K562 (cell line): Measurements from ENCODE around the gene TFF1. TPM values are rescaled to one million over a fixed set of nuclear protein-coding genes. Genes with fewer than 3 reads are reported as not detected.

Source experiments
- ATAC-seq: fragments of 200-7000 bp; cut with Tn5 transposase; 3 replicates; pipeline ENCODE4 v1.9.1; 2020; ENCODE audit warnings: moderate library complexity
- BruUV-seq: library from RNA; stranded (reverse); fragments of 400-500 nt; replicated peaks from 2 replicates; lab custom pipeline; 2021; lab: Mats Ljungman, UMichigan
- CTCF ChIA-PET: fragments of 300-600 bp; formaldehyde crosslinking; extraction: SDS; loops from one replicate; lab custom pipeline; 2021; ENCODE audit warnings: low intra/inter-chr PET ratio; lab: Yijun Ruan, JAX
- POLR2A ChIA-PET: fragments of 300-600, 350-650 bp; sonication (Branson Sonifier 250); formaldehyde crosslinking; extraction: SDS; loops from one replicate; lab custom pipeline; 2021; ENCODE audit warnings: antibody characterized with exemption, inconsistent platforms; lab: Yijun Ruan, JAX
- DNase-seq, 4 experiments: peaks; one replicate each; pipeline versions ENCODE4 v3.0.0 to v3.0.0-alpha.2; 2011 to 2018; ENCODE audit warnings: low spot score in 3 of 4, mixed read lengths in 3 of 4; ENCODE audit errors: extremely low read depth in 1 of 4
- FAIRE-seq: peaks from 2 replicates; lab custom pipeline; 2011; peaks lifted over from hg19 to GRCh38; lab: Jason Lieb, UNC
- H2AFZ ChIP-seq: 2 replicates; pipeline ENCODE4 v1.6.0; 2011; ENCODE audit warnings: low read depth, low read length, control low read depth, inconsistent platforms
- H3K27ac ChIP-seq: fragments of 200-600 bp; 3 replicates; pipeline ENCODE4 v1.8.0; 2011; ENCODE audit warnings: low read depth, mild to moderate bottlenecking, control low read depth, inconsistent platforms, low read length, moderate library complexity, mixed read lengths; ENCODE audit errors: extremely low read depth
- H3K27me3 ChIP-seq, 2 experiments: fragments of 300-600 bp in 1 of 2; 2 replicates in 1 of 2; 3 replicates in 1 of 2; pipeline versions ENCODE4 v1.6.0 to v1.8.0; 2011; ENCODE audit warnings: inconsistent platforms in 2 of 2, low read length in 2 of 2, mild to moderate bottlenecking in 1 of 2, mixed read lengths in 1 of 2, moderate library complexity in 1 of 2; ENCODE audit not compliant: control insufficient read depth in 2 of 2, insufficient read depth in 2 of 2
- H3K36me3 ChIP-seq: fragments of 300-600 bp; 3 replicates; pipeline ENCODE4 v1.8.0; 2011; ENCODE audit warnings: mild to moderate bottlenecking, low read length, inconsistent platforms; ENCODE audit not compliant: control insufficient read depth, insufficient read depth
- H3K4me1 ChIP-seq, 2 experiments: fragments of 200-600 bp in 1 of 2; replicated peaks in 1 of 2; 2 replicates in 1 of 2; 3 replicates in 1 of 2; pipeline versions ENCODE4 v1.5.1 to v1.8.0; 2011; ENCODE audit warnings: inconsistent platforms in 2 of 2, low read length in 2 of 2, mild to moderate bottlenecking in 1 of 2, mixed read lengths in 1 of 2, moderate library complexity in 1 of 2; ENCODE audit not compliant: control insufficient read depth in 2 of 2, insufficient read depth in 2 of 2
- H3K4me2 ChIP-seq: 2 replicates; pipeline ENCODE4 v1.6.1; 2011; ENCODE audit warnings: low read length, control low read depth, inconsistent platforms, mixed read lengths; ENCODE audit not compliant: insufficient read depth
- H3K4me3 ChIP-seq: fragments of 200-600 bp; sonication (generic), shearing (Covaris generic); 2 replicates; pipeline ENCODE4 v1.5.1; 2016; ENCODE audit warnings: control low read depth, inconsistent platforms
- H3K79me2 ChIP-seq: fragments of 200-600 bp; 3 replicates; pipeline ENCODE4 v1.8.0; 2011; ENCODE audit warnings: low read length, inconsistent platforms; ENCODE audit not compliant: control insufficient read depth, insufficient read depth
- H3K9ac ChIP-seq, 2 experiments: 2 replicates each; pipeline versions ENCODE4 v1.6.0 to v1.6.1; 2011; ENCODE audit warnings: low read depth in 2 of 2, low read length in 2 of 2, control low read depth in 1 of 2, inconsistent platforms in 1 of 2, mild to moderate bottlenecking in 1 of 2, mixed read lengths in 1 of 2; ENCODE audit not compliant: insufficient read depth in 1 of 2
- H3K9me1 ChIP-seq: one replicate; pipeline ENCODE4 v1.6.0; 2011; ENCODE audit warnings: inconsistent platforms, mild to moderate bottlenecking, low read length, moderate library complexity; ENCODE audit not compliant: control insufficient read depth, insufficient read depth
- H3K9me3 ChIP-seq: replicated peaks from 2 replicates; pipeline ENCODE4 v1.5.1; 2011; ENCODE audit warnings: low read depth, low read length, inconsistent platforms; ENCODE audit not compliant: control insufficient read depth, insufficient read depth
- H4K20me1 ChIP-seq: replicated peaks from 2 replicates; pipeline ENCODE4 v1.6.1; 2011; ENCODE audit warnings: low read length, inconsistent platforms, mixed read lengths; ENCODE audit not compliant: control insufficient read depth, insufficient read depth
- ARID3B ChIP-seq: fragments of 250-450 bp; sonication (Bioruptor Pico); IDR thresholded peaks from 2 replicates; pipeline ENCODE4 v1.4.0; 2020; ENCODE audit warnings: borderline replicate concordance
- FOXK2 ChIP-seq, 2 experiments: fragments of 450-650 bp; IDR thresholded peaks in 1 of 2; conservative IDR thresholded peaks in 1 of 2; 2 replicates each; pipeline ENCODE4 v1.6.1; 2016; ENCODE audit warnings: low read depth in 2 of 2, mild to moderate bottlenecking in 1 of 2
- RAD21 ChIP-seq, 2 experiments: fragments of 250-450 bp in 1 of 2; fragments of 450-650 bp in 1 of 2; sonication (Bioruptor Pico) in 1 of 2; formaldehyde crosslinking in 1 of 2; IDR thresholded peaks in 1 of 2; conservative IDR thresholded peaks in 1 of 2; 2 replicates each; pipeline versions ENCODE4 v1.4.0 to v1.8.0; 2020 to 2022; ENCODE audit warnings: mild to moderate bottlenecking in 2 of 2, moderate library complexity in 1 of 2
- SRSF3 ChIP-seq: fragments of 200-400 bp; formaldehyde crosslinking; IDR thresholded peaks from 2 replicates; pipeline ENCODE4 v1.6.1; 2016; ENCODE audit warnings: mild to moderate bottlenecking, low read length, moderate library complexity; ENCODE audit not compliant: insufficient read depth
- ZNF436 ChIP-seq: fragments of 250-450, 450-650 bp; sonication (Bioruptor Pico); formaldehyde crosslinking; IDR thresholded peaks from 2 replicates; pipeline ENCODE4 v1.7.0; 2020; ENCODE audit warnings: mild to moderate bottlenecking
- ZNF668 ChIP-seq: fragments of 250-450 bp; sonication (Bioruptor Pico); IDR thresholded peaks from 2 replicates; pipeline ENCODE4 v1.8.0; 2022; ENCODE audit warnings: mild to moderate bottlenecking, inconsistent platforms
- WGBS: fragments of 100-300 bp; shearing (Covaris generic); methylation state at CpG from one replicate; pipeline ENCODE4 v1.1.6; 2016; ENCODE audit warnings: low coverage, mixed read lengths; ENCODE audit not compliant: insufficient coverage; ENCODE audit errors: missing lambda C conversion rate; 5-methylcytosine and 5-hydroxymethylcytosine counted together
- in situ Hi-C: fragments of 300-500 bp; cut with MboI; formaldehyde crosslinking; loops from 4 replicates; pipeline ENCODE4 v1.15.0; 2018; ENCODE audit warnings: inconsistent platforms, mixed read lengths
- intact Hi-C: fragments of 100-400 bp; cut with micrococcal nuclease; formaldehyde crosslinking; loops from 2 replicates; pipeline ENCODE4 v1.14.2; 2022
- polyA plus RNA-seq, 8 experiments: library from polyadenylated mRNA; depleted of rRNA in 4 of 8; stranded (reverse) in 5 of 8; unstranded in 3 of 8; fragments of >200 nt; fragmentation: Nextera tagmentation in 2 of 8; fragmentation: Illumina TruSeq in 1 of 8; extraction: Ambion mirVana in 2 of 8; extraction: Trizol in 1 of 8; gene quantifications; 2 replicates each; pipeline versions ENCODE4 v1.2.1 to v1.2.3, GENCODE V29; 2011 to 2014; ENCODE audit warnings: inconsistent platforms in 1 of 8, missing spikeins in 1 of 8
- total RNA-seq, 7 experiments: library from RNA; depleted of rRNA in 6 of 7; stranded (reverse); fragments of >200 nt in 6 of 7; fragmentation: Illumina TruSeq in 2 of 7; extraction: Trizol in 2 of 7; gene quantifications; 2 replicates each; pipeline versions ENCODE4 v1.2.1 to v1.2.3, GENCODE V29; 2011 to 2021; ENCODE audit warnings: low replicate concordance in 1 of 7

The TFF1 gene
- total and polyA plus RNA-seq, 9 of the 15 experiments (the other 6 are each of a cell fraction or from before 2014, with no cell fraction given), result 0.31 TPM; not detected in 8

- intact Hi-C loops (no loop called here), in situ Hi-C loops (no loop called here)
- H3K27ac ChIP-seq, result no peak overlapping the region
- no peaks in the 10 kb centered on the region for H4K20me1 ChIP-seq
- FAIRE-seq (no peak), DNase-seq (no peak), ATAC-seq (no peak)
- ChIA-PET POLR2A (no interaction called here), CTCF (no interaction called here)
- H3K36me3 ChIP-seq, result no peaks in the 10 kb centered on the region
- WGBS, result 3% methylated on average over 4 of the region's 4 CpGs
- H3K9me1 ChIP-seq, result no peaks in the 10 kb centered on the region
- peaks cover 0 to 4% of the 10 kb centered on the region in 2 experiments; a peak in 1 of 5 replicates for H3K4me1 ChIP-seq
- peaks cover 34 to 64% of the 10 kb centered on the region in 2 experiments for H3K27me3 ChIP-seq
- no peak overlapping the region for H3K4me2 ChIP-seq
- no peaks in the 10 kb centered on the region for H3K79me2 ChIP-seq
- BruUV-seq, result no TSS peak
- TF ChIP-seq ZNF668 (CRISPR knock-in tag), result no peak
- TF ChIP-seq ARID3B (CRISPR knock-in tag), result no peak
- no peak for TF ChIP-seq ZNF436
- no peak for TF ChIP-seq FOXK2 (conservative IDR thresholded peaks at IDR 0.05 in 1 of 2, IDR thresholded peaks at IDR 0.05 in 1 of 2; ENCODE audit: low read depth in 2 of 2)
- TF ChIP-seq SRSF3, result no peak
- TF ChIP-seq RAD21 (CRISPR knock-in tag; conservative IDR thresholded peaks at IDR 0.05 in 1 of 2, IDR thresholded peaks at IDR 0.05 in 1 of 2), result no peak
- no peak overlapping the region for H3K4me3 ChIP-seq
- no peaks in the 10 kb centered on the region for H3K9me3 ChIP-seq
- no peak overlapping the region for H3K9ac ChIP-seq
- H2AFZ ChIP-seq, result no peak overlapping the region
Observed at GRCh38 chr21:42344631-42345030, 21.7 kb downstream of the TFF1 start.
